ENCODE measurements around the gene ACP3. TPM values are rescaled to one million over a fixed set of nuclear protein-coding genes. Genes with fewer than 3 reads are reported as not detected.

The ACP3 gene
- total RNA-seq, 1 donor from 2014 or later = not detected

DNA sequence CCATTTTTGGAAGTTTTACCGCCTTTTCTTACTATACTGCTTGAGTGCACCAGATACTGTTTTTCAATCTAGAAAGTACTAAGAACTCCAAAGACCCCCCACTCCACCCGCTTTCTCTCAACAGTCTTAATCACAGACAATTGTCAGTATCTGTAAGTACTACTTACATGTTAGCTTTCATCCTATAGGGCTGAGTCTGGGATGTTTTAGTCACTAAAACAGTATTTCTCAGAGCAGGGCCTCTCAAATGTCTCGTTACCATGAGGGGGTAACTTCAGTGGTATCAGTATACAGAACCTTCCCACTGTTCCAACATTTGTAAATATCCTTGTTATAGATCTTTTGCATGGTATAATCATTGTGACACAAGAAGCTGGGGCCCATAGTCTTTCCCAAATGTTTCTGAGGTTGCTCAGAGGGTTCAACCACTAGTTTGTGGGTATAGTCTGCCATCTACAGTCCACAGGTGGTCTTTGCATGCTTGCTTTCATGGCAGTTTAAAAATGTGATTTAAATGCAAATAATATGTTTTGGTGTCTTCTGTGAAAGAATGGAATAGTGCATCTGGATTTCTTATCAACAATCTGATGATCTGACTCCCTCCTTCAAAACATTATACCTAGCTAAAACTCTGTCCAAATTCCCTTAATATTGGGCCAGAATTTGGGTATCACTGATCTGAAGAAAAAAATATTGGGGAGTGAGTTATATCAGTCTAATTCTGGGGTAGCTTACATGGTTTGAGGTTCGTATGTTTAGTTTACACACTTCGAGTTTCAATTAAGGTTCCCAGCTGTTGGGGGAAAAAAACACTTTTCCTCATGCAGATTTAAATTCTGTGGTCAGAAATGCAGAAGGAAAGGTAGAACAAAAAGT lies 82.1 kb downstream of the ACP3 start:
- Histone ChIP-seq H3K27ac (ENCODE audit: low read depth, low read length) (no peak overlapping the region), H2AFZ (ENCODE audit: low read depth, low read length) (no peak overlapping the region), H3K9me3 (ENCODE audit: insufficient read depth, low read depth, low read length) (no peaks in the 10 kb centered on the region), H4K20me1 (ENCODE audit: insufficient read depth, low read length) (no peaks in the 10 kb centered on the region), H3K79me2 (ENCODE audit: insufficient read depth, low read length) (no peaks in the 10 kb centered on the region), H3K4me2 (ENCODE audit: low read length) (no peak overlapping the region), H3K4me3 (ENCODE audit: insufficient read depth, low read depth, low read length) (no peak overlapping the region), H3K36me3 (ENCODE audit: insufficient read depth, low read length) (no peaks in the 10 kb centered on the region), H3K27me3 (ENCODE audit: insufficient read depth, low read length) (peaks cover 8% of the 10 kb centered on the region), H3K4me1 (ENCODE audit: insufficient read depth, low read length) (no peaks in the 10 kb centered on the region), H3K9ac (ENCODE audit: low read length) (no peak overlapping the region)
- Mint-ChIP-seq H3K36me3 (ENCODE audit: low read depth, unreplicated experiment) (no peaks in the 10 kb centered on the region), H3K27ac (ENCODE audit: unreplicated experiment) (no peak overlapping the region), H3K4me3 (ENCODE audit: unreplicated experiment) (no peak overlapping the region), H3K9me3 (ENCODE audit: unreplicated experiment) (peaks cover 6% of the 10 kb centered on the region), H3K27me3 (ENCODE audit: low read depth, unreplicated experiment) (no peaks in the 10 kb centered on the region), H3K4me1 (ENCODE audit: low read depth, unreplicated experiment) (no peaks in the 10 kb centered on the region)
- DNase-seq (ENCODE audit: low read depth) = peak; percentile 30
- FAIRE-seq = no peak
- TF ChIP-seq EZH2 (IDR thresholded peaks at IDR 0.05; ENCODE audit: insufficient read depth, low read length) = no peak
- peak; percentile 91 for TF ChIP-seq CTCF (IDR thresholded peaks at IDR 0.05; ENCODE audit: insufficient read depth, low read depth, low read length)

DNA sequence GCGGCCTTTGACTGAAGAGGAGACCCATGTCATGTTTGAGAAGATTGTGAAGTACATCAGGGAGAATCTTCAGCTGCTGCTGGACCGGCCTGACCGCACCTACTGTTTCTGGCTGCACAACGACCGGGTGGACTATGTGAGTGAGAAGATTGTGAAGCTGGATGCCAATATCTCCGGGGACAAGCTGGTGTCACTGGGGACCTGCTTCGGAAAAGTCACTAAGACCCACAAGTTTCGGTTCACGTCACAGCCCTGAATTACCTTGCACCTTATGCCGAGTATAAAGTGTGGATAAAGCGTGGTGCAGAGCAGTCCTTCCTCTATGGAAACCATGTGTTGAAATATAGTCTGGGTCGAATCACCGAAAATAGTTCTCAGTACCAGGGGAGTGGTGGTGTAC lies 84.0 kb downstream of the ACP3 start:
- Mint-ChIP-seq H3K9me3 (ENCODE audit: unreplicated experiment) (peaks cover 3% of the 10 kb centered on the region), H3K4me1 (ENCODE audit: low read depth, unreplicated experiment) (no peaks in the 10 kb centered on the region), H3K4me3 (ENCODE audit: unreplicated experiment) (no peak overlapping the region), H3K27me3 (ENCODE audit: low read depth, unreplicated experiment) (no peaks in the 10 kb centered on the region), H3K27ac (ENCODE audit: unreplicated experiment) (no peak overlapping the region), H3K36me3 (ENCODE audit: low read depth, unreplicated experiment) (no peaks in the 10 kb centered on the region)
- H3K4me1 ChIP-seq (ENCODE audit: insufficient read depth, low read length) = no peaks in the 10 kb centered on the region
- no peaks in the 10 kb centered on the region for H3K36me3 ChIP-seq (ENCODE audit: insufficient read depth, low read length)
- no peak overlapping the region for H3K4me2 ChIP-seq (ENCODE audit: low read length)
- no peaks in the 10 kb centered on the region for H4K20me1 ChIP-seq (ENCODE audit: insufficient read depth, low read length)
- peaks cover 8% of the 10 kb centered on the region for H3K27me3 ChIP-seq (ENCODE audit: insufficient read depth, low read length)
- no peak overlapping the region for H2AFZ ChIP-seq (ENCODE audit: low read depth, low read length)
- TF ChIP-seq CTCF (IDR thresholded peaks at IDR 0.05; ENCODE audit: insufficient read depth, low read depth, low read length) = no peak
- no peak for TF ChIP-seq EZH2 (IDR thresholded peaks at IDR 0.05; ENCODE audit: insufficient read depth, low read length)
- H3K79me2 ChIP-seq (ENCODE audit: insufficient read depth, low read length) = no peaks in the 10 kb centered on the region
- FAIRE-seq (no peak), DNase-seq (ENCODE audit: low read depth) (no peak)
- H3K27ac ChIP-seq (ENCODE audit: low read depth, low read length) = no peak overlapping the region
- no peaks in the 10 kb centered on the region for H3K9me3 ChIP-seq (ENCODE audit: insufficient read depth, low read depth, low read length)
- no peak overlapping the region for H3K9ac ChIP-seq (ENCODE audit: low read length)
- H3K4me3 ChIP-seq (ENCODE audit: insufficient read depth, low read depth, low read length) = no peak overlapping the region

DNA sequence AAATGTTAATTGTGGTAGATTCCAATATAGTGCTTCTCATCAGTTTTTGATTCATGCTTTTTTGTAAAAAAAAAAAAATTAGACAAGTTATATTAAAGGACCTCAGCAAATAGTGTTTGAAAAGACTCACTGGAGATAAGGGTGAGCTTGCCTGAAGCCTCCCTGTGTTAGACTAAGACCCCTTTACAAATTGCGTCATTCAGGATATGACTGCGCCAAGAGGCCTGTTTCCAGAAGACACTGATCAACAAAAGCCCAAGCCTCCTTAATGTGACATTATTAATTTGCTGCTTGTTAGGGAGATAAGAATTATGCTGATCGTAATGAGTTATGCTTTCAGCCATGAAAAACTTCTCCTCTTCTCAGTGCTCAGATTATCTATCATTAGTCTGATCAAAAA lies 87.1 kb downstream of the ACP3 start:
- Mint-ChIP-seq H3K27me3 (ENCODE audit: low read depth, unreplicated experiment) (no peaks in the 10 kb centered on the region), H3K27ac (ENCODE audit: unreplicated experiment) (no peak overlapping the region), H3K36me3 (ENCODE audit: low read depth, unreplicated experiment) (no peaks in the 10 kb centered on the region), H3K9me3 (ENCODE audit: unreplicated experiment) (no peaks in the 10 kb centered on the region), H3K4me3 (ENCODE audit: unreplicated experiment) (no peak overlapping the region), H3K4me1 (ENCODE audit: low read depth, unreplicated experiment) (no peaks in the 10 kb centered on the region)
- FAIRE-seq (no peak), DNase-seq (ENCODE audit: low read depth) (no peak)
- H3K79me2 ChIP-seq (ENCODE audit: insufficient read depth, low read length) = no peaks in the 10 kb centered on the region
- no peaks in the 10 kb centered on the region for H3K36me3 ChIP-seq (ENCODE audit: insufficient read depth, low read length)
- peaks cover 8% of the 10 kb centered on the region for H3K27me3 ChIP-seq (ENCODE audit: insufficient read depth, low read length)
- no peaks in the 10 kb centered on the region for H3K4me1 ChIP-seq (ENCODE audit: insufficient read depth, low read length)
- no peak overlapping the region for H3K9ac ChIP-seq (ENCODE audit: low read length)
- no peak overlapping the region for H3K27ac ChIP-seq (ENCODE audit: low read depth, low read length)
- TF ChIP-seq EZH2 (IDR thresholded peaks at IDR 0.05; ENCODE audit: insufficient read depth, low read length) (no peak), CTCF (IDR thresholded peaks at IDR 0.05; ENCODE audit: insufficient read depth, low read depth, low read length) (no peak)
- H2AFZ ChIP-seq (ENCODE audit: low read depth, low read length) = no peak overlapping the region
- no peak overlapping the region for H3K4me3 ChIP-seq (ENCODE audit: insufficient read depth, low read depth, low read length)
- H4K20me1 ChIP-seq (ENCODE audit: insufficient read depth, low read length) = no peaks in the 10 kb centered on the region
- no peaks in the 10 kb centered on the region for H3K9me3 ChIP-seq (ENCODE audit: insufficient read depth, low read depth, low read length)
- no peak overlapping the region for H3K4me2 ChIP-seq (ENCODE audit: low read length)
